Fibroblast of the conjunctiva (primary cell): ENCODE results near the gene YWHAG.
"Not testable (repeated sequence)": the region's sequence is repeated elsewhere in the genome, so short reads cannot be mapped to it uniquely, and the experiment has no call there.

Experiments
- DNase-seq: peaks from one replicate; pipeline ENCODE4 v3.0.0-alpha.2; 2010; ENCODE audit warnings: low read depth

YWHAG gene

DNA sequence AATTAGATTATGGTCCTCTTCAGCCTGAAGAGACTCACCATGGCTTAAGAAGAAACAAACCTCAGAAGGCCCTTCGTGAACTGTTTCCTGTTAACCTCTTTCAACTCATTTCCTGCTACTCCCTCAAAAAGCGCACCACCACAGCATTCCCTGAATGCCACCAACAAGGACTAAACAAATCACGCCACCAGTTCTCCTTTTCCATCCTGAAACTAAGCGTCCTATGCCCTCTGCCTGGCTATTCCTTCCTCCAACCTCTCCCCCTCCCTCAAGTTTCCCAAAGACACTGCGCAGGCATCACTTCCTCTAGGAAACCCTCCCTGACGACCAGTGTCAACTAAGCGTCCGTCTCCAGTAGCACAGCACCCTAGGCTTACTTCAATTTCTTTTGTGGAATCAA lies 12.0 kb downstream of the YWHAG start:
- DNase-seq: no peak

DNA sequence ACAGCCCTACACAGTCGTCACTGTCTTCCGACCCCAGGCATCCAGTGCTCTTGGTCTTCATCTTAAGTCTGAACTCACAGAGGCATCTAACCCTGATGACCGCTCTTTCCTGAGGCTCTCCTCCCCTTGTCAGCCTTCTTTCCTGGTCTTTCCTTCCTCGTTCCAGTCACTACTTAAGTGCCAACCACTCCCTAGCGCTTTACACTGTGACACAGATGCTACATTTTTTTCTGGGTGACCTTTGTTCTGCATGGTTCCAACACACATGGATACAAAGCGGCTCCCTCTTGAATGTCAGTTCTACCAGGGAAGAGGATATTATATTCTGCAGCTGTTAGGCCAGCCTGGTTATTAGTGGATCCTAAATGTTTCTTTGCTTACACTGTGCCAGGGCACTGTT lies 12.7 kb downstream of the YWHAG start:
- no peak for DNase-seq

DNA sequence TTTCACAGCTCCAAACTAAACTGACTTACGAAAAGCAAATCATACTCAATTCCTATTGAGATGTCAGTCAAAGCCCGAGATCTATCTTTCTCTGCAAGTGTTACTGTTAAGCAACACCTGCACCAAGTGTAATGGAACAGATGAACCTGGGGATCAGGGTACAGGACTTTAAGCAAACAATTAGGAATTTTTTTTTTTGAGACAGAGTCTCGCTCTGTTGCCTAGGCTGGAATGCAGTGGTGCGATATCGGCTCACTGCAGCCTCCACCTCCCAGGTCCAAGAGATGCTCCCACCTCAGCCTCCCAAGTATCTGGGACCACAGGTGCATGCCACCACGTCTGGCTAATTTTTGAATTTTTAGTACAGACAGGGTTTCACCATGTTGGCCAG lies 14.9 kb downstream of the YWHAG start:
- DNase-seq: no peak

DNA sequence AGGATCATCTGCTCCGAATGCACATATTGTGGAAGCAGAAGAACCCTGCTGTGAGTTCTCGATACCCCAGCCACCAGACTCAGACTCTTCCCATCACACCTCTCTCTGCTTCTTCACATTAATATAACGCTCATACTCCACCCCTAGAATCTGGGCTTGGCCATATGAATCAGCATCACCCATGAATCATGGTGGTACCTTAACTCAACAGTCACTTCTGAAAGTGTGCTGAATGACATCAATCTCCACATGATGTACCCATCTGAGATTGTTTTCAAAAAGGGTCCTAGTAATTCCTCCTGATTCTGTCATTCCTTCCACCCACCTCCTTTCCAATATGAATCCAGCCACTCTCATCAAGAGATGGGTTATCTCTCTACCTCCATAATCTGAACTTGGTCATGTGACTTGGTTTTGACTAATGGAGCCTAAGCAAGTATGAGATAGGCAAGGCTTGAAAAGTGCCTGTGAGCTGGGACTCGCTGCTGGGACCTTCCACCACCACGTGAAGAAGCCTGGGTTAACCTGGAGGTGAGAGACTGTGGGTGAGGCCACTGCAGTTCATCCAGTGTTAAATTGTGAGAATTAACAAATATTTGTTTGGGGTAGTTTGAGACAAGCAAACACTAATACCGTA lies 15.4 kb downstream of the YWHAG start:
- DNase-seq: no peak

DNA sequence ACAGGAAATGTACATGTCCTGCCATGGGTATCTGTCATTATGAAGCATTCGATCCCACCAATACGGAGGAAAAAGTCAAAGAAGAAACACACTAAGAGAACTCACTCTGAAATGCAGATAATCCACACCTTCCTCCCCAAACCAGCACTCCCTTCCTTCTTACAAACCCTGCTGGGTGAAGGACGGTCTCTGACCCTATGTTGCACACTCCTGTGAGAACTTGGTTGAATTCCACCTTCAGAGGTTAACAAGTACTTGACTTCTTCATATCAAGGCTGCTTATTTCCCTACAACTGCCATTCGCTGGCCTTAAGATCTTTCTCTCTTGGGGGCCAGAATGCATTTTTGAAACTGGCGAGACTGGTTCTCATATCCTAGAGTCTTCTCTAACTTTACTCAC lies 16.6 kb downstream of the YWHAG start:
- no peak for DNase-seq

DNA sequence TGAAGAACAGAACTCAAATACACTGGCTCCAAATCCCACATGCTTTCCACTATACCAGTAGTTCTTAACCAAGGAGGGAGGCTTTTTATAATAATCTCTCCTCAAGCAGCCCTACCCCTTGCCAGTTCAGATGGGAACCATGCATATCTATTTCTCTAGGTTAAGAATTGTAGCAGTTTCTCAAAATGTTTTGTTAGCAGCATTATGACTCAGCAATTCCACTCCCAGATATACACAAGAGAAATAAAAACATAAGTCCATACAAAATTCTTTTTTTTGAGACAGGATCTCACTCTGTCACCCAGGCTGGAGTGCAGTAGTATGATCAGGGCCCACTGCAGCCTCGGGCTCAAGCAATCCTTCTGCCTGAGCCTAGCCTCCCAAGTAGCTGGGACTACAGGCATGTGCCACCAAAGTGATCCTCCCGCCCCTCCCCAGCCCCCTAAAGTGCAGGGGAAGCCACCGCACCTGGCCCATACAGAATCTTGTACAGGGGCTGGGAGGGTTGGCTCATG lies 18.1 kb downstream of the YWHAG start:
- peak; percentile 79 for DNase-seq

DNA sequence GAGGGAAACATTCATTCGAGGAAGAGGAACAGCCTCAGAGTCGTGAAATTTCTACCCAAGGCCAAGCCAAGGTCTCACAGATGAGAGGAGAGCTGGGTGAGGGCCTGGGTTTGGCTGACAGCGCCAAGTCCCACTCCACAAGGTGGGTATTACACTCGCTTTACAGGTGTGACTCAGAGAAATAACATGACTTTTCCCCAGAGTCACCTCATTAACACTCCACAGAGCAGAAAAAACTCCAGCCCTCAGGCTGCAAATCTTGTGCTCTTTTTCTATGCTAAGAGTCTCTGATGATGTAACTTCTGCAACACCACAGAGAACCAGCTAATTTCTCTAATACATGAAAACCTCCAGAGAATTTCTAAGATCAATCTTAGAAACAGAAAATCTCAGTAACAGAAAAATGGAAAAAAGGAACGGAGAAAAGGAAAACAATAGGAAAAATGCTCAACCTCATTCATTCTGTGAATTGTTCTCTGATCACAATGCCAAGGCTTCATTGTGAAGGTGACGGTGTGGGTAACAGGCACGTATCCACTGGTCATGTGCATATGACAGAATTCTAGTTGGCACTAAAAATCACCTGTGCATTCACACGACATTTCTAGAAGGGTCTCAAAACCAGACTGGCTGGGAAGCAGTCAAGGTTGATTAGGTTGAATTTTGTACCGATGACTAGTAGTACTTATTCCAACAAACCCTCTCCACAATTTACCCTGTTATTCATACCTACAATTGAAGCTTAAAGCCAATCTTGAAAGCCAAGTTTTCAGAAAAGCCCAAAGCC lies 20.3 kb downstream of the YWHAG start:
- DNase-seq: no peak

DNA sequence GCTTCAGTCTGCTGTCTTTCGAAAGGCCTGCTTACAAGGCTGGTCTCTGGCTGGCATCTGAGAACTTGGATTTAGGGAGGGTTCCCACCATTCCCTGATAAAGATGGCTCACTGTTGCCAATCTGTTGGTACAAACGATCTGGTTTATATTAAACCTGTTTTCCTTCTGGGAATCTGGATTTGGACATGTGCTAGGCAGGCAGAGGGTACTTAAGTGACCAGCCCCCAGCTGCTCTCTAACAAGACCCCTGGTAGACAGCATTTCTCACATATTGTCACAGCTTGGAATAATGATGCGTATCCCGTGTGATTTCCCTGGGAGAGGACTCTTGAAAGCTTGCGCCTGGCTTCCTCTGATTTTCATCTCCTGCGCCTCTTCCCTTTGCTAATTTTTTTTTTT lies 21.6 kb downstream of the YWHAG start:
- no peak for DNase-seq

DNA sequence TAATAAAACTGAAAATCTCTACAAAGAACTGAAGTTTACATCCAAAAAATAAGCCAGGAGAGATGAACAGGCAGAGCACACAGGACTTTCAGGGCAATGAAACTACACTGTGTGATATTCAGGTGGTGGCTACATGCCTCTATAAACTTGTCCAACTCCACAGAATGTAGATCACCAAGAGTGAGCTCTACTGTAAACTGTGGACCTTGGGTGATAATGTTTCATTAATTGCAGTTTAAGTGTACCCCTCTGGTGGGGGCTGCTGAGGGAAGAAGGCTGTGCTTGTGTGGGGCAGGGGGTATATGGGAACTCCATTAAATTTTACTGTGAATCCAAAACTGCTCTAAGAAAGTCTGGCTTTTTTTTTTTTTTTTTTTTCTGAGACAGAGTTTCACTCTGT lies 22.7 kb downstream of the YWHAG start:
- no peak for DNase-seq

DNA sequence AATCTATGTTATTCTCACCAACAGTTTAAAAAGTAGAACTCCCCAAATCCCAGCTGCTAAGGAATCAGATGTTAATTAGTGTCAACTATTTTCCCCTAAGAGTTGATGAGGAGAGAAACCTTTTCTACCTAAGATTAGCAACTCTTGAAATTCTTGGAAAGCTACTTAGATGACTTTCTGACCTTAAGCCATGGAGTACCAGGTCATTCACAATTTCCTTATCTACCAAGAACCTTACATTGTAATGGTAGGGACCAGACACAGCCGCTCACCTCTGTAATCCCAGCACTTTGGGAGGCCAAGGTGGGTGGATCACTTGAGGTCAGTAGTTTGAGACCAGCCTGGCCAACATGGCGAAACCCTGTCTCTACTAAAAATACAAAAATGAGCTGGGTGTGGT lies 23.4 kb downstream of the YWHAG start:
- DNase-seq: not testable (repeated sequence)

DNA sequence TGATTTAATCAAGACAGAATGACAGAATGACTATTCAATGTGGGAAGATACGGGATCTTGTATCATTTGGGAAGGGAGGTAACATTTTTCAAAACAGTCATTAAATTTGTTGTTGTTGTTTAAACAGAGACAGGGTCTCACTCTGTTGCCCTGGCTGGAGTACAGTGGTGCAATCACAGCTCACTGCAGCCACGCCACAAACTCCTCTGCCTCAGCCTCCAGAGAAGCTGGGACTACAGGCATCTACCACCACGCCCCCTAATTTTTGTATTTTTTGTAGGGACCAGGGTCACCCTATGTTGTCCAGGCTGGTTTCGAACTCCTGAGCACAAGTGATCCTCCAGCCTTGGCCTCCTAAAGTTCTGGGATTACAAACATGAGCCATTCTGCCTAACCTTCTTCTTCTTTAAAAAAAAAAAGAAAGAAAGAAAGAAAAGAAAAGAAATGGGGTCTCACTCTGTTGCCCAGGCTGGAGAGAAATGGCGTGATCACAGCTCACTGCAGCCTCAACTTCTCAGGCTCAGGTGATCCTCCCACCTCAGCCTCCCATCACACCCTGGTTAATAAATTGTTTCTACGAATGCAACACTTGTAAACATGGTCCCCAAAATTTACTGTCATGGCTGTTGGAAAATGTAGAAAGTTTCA lies 24.3 kb downstream of the YWHAG start:
- DNase-seq: no peak

DNA sequence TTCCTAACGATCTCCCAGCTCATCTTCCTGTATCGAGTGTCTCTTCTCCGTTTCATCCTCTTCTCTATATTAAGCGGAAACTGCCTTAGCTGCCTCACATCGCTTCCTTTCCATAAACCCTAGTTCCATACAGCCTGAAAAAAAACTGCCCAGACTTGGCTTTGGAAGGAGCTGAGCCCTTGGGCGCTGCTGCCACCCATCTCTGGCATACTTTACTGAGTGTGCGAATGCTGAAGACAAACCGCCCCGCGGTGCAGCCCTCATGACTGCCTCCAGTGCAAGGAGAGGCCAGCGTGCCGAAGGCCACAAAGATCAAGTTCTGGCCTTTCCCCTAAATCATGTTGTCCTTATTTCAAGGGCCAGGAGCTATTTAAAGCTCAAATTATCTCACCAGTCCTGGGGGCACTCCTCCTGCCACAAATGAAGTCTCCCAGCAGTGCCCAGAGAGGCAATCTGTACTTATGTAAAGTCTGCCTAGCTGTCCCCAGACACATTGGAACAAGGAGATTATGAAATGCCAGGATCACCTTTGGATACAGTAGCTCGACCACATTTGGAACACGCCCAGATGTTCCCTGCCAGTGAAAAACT lies 25.2 kb downstream of the YWHAG start:
- DNase-seq: no peak

DNA sequence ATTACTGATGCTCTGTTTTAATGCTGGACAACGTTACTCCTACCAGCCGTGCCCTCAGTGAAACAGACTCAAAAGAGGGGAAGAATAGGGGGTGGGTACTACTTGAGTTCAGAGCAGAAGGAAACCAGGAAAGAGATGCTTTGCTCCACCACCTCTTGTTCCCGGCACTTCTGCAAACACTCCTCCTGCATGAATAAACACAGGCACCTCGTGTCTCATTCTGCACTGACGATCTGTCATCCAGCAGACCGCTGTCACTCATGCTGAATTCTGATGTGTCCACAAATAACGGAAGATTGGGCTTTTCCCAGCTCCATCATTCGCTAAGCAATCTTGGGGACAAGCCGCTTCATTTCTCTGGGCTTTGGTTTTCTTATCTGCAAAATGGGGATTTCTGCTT lies 26.7 kb downstream of the YWHAG start:
- DNase-seq: no peak

DNA sequence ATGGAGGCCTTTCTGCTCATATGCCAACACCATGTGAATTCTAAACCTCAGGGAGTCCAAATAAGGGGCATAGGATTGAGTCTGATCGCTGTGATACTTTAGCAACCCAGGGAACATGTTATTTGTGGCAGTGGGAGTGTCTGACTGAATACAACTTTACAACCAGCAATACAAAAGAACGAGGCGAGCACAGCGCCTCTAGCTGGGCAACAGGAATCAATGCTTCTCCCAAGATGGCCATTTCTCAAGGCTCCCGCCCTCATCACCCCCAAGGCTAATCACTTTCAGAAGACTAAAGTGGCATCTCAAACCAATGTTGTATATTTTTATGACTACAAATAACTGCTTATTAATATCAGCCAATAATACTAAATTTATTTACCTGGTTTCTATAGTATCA lies 28.1 kb downstream of the YWHAG start:
- no peak for DNase-seq

DNA sequence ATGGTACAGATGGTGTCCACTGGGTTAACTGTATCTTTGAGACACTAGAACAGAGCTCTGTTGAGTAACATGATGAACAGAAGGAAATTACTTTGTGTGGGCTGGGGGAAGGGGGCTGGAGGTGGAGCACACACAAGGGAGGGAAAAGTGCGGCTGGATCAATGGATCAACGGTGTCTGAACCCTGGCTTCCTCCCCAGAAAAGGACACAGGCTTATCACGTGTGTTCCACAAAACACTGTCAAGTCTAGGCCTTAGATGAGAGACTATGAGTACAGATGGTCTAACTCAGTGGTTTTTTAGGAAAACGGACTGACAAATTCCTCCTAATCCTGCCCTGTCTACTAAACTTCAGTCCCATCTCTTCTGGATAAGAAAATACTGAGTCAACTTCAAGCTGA lies 28.5 kb downstream of the YWHAG start:
- DNase-seq: no peak

DNA sequence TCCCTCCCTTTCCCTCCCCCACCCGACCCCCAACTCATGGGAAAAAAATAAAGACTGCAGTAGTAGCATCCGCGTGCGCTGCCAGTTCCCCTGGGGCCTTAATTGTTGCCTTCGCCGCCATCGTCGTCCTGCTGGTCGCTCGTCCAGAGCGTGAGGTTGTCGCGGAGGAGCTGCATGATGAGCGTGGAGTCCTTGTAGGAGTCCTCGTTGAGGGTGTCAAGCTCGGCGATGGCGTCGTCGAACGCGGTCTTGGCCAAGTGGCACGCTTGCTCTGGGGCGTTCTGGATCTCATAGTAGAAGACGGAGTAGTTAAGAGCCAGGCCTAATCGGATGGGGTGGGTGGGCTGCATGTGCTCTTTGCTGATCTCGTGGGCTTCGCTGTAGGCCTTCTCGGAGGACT lies 29.3 kb downstream of the YWHAG start:
- DNase-seq: no peak

DNA sequence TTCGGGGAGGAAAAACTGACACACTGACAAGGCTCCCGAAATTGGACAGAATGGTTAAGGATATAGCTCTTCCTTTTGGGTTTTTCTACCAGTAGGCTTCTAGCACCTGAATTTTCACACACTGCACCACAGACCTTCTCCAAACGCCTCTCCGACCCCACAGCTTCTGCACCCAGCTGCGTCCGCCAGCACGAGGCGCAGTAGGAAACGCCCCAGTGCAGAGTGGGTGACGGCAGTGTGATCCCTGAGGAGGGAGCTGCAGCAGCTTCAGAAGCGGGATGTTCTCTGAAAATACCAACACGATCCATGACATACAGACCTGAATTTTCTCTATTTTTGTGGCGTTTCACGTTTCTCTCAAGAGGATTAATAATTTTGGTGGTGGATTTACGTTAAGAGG lies 30.4 kb downstream of the YWHAG start:
- no peak for DNase-seq

DNA sequence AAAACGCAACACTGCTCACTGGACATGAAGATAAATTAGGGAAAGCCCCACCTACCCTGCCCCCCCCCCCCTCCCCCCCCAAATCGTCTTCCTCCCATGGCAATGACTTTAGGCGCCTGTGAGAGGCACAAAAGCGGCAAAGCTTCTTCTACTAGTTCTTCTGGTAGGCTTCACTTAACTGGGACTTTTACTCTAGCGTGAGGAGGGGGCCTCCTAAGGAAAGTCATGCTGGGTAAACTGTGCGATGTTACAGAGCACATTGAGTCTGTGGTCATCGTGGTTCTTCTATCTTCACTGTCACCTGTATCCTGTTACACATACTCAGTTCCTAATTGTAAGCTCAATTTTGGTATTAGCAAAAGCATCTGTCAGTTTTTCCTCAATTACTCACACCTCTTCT lies 31.2 kb downstream of the YWHAG start:
- DNase-seq: no peak

DNA sequence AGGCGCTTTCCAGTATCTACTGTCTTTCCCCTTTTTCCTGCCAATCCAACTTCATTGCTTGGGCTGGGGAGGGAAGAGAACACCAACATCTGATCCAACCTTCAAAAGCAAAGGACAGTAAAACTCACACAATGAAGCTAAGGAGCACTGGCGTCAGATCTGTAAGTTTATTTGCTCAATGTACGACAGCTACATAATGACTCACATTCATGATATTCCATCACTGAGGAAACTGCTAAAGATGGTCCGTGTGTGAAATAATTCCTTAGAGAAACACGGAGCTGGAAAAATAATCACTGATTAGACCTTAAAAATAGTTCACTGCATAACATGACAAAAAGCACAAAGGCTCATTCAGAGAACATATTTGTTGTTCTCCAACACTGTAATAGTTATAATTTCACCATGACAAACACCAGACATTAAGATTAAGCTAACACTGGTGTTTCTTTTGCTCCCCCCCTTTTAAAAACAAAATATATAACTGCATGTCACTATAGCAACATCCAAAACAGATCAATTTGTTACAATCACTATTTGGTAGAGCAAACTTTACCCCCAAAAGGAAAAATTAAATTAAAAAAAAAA lies 32.1 kb downstream of the YWHAG start:
- DNase-seq: no peak

DNA sequence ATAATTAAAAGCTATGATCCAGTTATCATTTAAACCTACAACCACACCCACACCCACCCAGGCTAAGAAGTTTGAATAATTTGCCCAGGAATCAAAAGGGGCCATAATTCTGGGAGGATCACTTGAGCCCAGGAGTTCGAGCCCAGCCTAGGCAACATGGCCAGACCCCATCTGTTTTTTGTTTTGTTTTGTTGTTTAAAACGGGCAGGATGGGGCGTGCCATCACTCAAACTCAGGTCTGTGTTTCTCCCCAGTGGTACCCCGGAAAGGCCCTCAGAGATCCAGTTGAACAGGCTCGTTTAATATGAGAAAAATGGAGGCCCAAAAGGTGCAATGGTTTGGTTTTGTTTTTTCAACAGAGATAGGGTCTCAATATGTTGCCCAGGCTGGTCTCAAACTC lies 33.0 kb downstream of the YWHAG start:
- no peak for DNase-seq

DNA sequence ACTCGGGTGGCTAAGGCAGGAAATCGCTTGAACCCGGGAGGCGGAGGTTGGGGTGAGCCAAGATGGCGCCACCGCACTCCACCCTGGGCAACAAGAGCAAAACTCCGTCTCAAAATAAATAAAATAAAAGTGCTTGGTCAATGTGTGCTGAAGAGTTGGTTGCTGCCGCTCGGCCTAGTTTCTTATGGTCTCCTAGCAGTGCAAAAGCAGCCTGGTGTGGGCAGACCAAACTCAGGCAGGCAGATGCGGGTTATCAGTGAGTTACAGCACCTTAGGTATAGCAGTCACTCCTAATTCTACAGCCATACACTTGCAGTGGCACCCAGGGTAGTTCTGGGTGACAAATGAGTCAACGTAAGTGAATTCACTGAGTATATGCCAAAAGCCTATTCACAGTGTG lies 33.7 kb downstream of the YWHAG start:
- DNase-seq: no peak
